ENCODE measurements around the gene DMKN. TPM values are rescaled to one million over a fixed set of nuclear protein-coding genes. Genes with fewer than 3 reads are reported as not detected.

DMKN gene
- total RNA-seq, 1 donor from 2014 or later, result 213 TPM

DNA sequence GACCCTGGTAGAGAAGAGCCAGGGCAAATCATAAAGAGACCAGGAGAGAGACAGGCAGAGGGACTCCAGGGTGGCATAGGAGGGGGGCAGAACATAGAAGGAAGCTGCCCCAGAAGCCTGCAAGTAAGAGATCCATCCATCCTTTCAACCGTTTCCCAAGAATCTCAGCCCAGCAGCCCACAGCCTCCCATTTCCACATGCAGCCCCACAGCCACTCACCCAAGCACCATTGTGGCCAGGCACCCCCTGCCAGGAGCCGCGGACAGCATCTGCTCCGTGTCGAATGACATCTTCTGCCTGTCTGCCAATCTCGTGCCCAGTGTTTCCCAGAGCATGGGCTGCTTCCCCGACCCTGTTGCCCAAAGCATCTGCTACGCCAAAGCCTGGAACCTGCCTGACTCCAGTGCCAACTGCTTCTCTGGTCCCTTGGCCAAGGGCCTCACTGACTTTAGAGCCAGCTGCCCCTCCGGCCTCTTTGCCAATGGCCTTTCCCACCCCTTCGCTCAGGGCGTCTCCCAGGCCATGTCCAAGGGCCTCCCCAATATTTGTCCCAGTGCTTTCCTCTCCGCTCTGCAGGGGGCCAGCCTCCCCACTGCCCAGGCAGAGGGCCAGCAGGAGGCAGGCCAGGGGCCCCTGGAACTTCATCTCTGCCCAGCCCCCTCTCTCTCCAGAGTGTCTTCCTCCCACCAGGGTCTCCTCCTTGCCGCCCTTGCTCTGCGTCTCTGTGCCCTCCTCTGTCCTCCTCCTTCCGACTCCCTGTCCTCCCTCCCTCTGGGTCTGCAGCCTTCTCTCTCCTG, 420 bp downstream of the DMKN start:
- no peak for DNase-seq (ENCODE audit: low spot score, unreplicated experiment)
- H3K4me3 Mint-ChIP-seq (ENCODE audit: low read depth), result no peak overlapping the region
- H3K27me3 Mint-ChIP-seq, result peaks cover 16% of the 10 kb centered on the region
- H3K4me1 Mint-ChIP-seq (ENCODE audit: low read depth), result peaks cover 11% of the 10 kb centered on the region
- TF ChIP-seq, protein P1, sequence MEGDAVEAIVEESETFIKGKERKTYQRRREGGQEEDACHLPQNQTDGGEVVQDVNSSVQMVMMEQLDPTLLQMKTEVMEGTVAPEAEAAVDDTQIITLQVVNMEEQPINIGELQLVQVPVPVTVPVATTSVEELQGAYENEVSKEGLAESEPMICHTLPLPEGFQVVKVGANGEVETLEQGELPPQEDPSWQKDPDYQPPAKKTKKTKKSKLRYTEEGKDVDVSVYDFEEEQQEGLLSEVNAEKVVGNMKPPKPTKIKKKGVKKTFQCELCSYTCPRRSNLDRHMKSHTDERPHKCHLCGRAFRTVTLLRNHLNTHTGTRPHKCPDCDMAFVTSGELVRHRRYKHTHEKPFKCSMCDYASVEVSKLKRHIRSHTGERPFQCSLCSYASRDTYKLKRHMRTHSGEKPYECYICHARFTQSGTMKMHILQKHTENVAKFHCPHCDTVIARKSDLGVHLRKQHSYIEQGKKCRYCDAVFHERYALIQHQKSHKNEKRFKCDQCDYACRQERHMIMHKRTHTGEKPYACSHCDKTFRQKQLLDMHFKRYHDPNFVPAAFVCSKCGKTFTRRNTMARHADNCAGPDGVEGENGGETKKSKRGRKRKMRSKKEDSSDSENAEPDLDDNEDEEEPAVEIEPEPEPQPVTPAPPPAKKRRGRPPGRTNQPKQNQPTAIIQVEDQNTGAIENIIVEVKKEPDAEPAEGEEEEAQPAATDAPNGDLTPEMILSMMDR (IDR thresholded peaks at IDR 0.05; ENCODE audit: unreplicated experiment), result no peak
- H3K9me3 Mint-ChIP-seq (ENCODE audit: low read depth), result no peaks in the 10 kb centered on the region
- H3K36me3 Mint-ChIP-seq (ENCODE audit: insufficient read depth), result no peaks in the 10 kb centered on the region
- no peak overlapping the region for H3K27ac Mint-ChIP-seq

DNA sequence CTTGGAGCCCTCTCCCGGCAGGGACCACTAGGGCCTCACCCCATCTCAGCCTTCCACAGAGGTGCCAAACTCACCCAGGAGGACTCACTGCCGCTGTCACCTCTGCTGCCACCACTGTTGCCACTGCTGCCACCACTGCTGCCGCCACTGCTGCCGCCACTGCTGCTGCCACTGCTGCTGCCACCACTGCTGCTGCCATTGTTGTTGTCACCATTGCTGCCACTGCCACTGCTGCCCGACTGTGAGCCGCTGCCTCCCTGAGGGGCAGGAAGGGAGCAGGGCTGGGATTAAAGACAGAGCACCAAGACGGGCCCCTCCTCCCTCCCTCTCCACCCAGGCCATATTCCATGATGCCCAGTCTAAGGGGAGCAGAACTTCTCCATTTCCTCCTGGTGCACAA, 2.1 kb downstream of the DMKN start:
- no peak overlapping the region for H3K4me3 Mint-ChIP-seq (ENCODE audit: low read depth)
- TF ChIP-seq, protein P1 (IDR thresholded peaks at IDR 0.05; ENCODE audit: unreplicated experiment), result no peak
- H3K27ac Mint-ChIP-seq, result no peak overlapping the region
- DNase-seq (ENCODE audit: low spot score, unreplicated experiment), result no peak
- H3K27me3 Mint-ChIP-seq, result peaks cover 13% of the 10 kb centered on the region
- H3K36me3 Mint-ChIP-seq (ENCODE audit: insufficient read depth), result peaks cover under 1% of the 10 kb centered on the region
- H3K9me3 Mint-ChIP-seq (ENCODE audit: low read depth), result no peaks in the 10 kb centered on the region
- peaks cover 11% of the 10 kb centered on the region for H3K4me1 Mint-ChIP-seq (ENCODE audit: low read depth)

DNA sequence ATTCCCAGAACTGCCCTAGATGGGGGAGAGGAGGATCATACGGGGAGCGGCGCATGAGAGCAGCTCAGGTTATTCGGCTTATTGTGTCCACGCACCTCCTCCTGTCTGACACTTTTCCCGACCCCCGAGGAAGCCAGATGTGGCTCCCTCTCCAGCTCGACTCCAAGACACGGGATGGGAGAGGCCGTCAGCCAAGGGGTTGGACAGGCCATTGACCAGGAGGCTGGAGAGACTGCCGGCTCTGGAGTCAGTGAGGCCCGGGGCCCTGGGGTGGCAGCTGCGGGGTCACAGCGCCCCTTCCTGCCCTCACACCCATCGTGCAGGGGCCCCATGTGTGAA, 2.9 kb downstream of the DMKN start:
- H3K27ac Mint-ChIP-seq, result no peak overlapping the region
- H3K27me3 Mint-ChIP-seq, result peaks cover 13% of the 10 kb centered on the region
- peaks cover 11% of the 10 kb centered on the region for H3K4me1 Mint-ChIP-seq (ENCODE audit: low read depth)
- peaks cover 8% of the 10 kb centered on the region for H3K36me3 Mint-ChIP-seq (ENCODE audit: insufficient read depth)
- no peak for DNase-seq (ENCODE audit: low spot score, unreplicated experiment)
- no peaks in the 10 kb centered on the region for H3K9me3 Mint-ChIP-seq (ENCODE audit: low read depth)
- H3K4me3 Mint-ChIP-seq (ENCODE audit: low read depth), result peak overlapping the region; percentile 97
- TF ChIP-seq, protein P1 (IDR thresholded peaks at IDR 0.05; ENCODE audit: unreplicated experiment), result no peak

DNA sequence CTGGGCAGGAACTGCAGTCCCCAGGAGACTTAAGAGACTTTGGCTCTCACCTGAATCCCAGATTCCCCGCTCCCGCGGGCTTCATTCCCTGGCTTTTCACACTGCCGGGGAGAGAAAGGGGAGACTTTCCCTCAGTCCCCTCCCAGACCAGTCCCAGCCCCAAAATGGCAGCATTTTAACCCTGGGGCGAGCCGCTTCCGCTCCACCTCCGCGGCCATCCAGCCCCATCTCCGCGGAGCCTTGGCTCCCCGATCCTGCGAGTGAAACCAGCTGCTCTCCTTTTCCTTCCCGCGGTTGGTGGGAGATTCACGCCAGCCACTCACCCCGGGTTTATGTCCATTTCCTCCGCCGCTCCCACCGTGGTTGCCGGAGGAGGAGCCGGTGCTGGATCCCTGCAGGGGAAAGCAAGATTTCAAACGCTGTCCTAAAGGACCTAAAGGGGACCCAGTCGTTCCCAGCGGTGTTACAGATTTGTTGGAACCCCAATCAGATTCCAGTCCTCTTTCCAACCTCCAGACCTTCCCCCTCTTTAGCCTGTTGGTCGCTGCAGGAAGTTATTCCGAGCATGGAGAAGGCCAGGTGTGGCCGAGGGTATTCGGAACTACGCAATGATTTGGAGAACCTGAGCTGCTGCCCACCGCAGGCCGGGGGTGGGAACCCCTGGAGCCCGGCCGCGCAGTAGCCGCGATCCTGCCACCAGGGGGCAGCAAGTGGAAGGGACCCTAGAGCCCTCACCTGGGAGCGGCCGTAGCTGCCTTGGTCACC, 3.4 kb downstream of the DMKN start:
- Mint-ChIP-seq H3K36me3 (ENCODE audit: insufficient read depth) (peaks cover 11% of the 10 kb centered on the region), H3K27ac (peak overlapping the region; percentile 99), H3K27me3 (peaks cover 13% of the 10 kb centered on the region), H3K9me3 (ENCODE audit: low read depth) (no peaks in the 10 kb centered on the region), H3K4me3 (ENCODE audit: low read depth) (peak overlapping the region; percentile 97), H3K4me1 (ENCODE audit: low read depth) (peaks cover 11% of the 10 kb centered on the region)
- TF ChIP-seq, protein P1 (IDR thresholded peaks at IDR 0.05; ENCODE audit: unreplicated experiment), result peak; percentile 99
- peak; percentile 98 for DNase-seq (ENCODE audit: low spot score, unreplicated experiment)

DNA sequence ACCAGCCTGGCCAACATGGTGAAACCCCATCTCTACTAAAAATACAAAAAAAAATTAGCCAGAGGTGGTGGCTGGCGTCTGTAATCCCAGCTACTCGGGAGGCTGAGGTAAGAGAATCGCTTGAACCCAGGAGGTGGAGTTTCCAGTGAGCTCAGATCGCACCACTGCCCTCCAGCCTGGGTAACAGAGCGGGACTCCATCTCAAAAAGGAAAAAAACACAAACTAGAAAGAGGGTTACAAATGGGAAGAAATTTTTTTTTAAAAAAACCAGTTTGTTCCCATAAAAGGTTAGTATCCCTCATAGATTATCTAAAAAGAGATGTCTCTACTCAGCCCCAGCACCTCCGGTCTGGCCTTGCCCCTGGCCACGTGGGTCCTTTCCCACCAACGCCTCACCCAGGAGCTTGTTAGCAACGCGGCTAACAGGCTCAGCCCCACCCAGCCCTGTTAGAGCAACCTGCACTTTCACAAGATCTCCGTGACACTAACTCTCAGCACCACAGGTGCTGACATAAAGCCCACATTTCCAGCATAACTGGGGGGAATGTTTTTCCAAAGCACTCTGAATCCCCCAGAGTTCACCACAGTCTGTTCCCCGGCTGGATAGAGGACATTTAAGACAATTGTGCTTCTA, 4.3 kb downstream of the DMKN start:
- peak; percentile 25 for DNase-seq (ENCODE audit: low spot score, unreplicated experiment)
- Mint-ChIP-seq H3K27ac (peak overlapping the region; percentile 99), H3K4me1 (ENCODE audit: low read depth) (peaks cover 10% of the 10 kb centered on the region), H3K9me3 (ENCODE audit: low read depth) (no peaks in the 10 kb centered on the region), H3K36me3 (ENCODE audit: insufficient read depth) (peaks cover 14% of the 10 kb centered on the region), H3K4me3 (ENCODE audit: low read depth) (peak overlapping the region; percentile 97), H3K27me3 (peaks cover 9% of the 10 kb centered on the region)
- TF ChIP-seq, protein P1 (IDR thresholded peaks at IDR 0.05; ENCODE audit: unreplicated experiment), result no peak
